Naive thymus-derived CD8-positive, alpha-beta T cell (primary cell): Measurements from ENCODE around the gene SERPINA1. TPM values are rescaled to one million over a fixed set of nuclear protein-coding genes. Genes with fewer than 3 reads are reported as not detected.
"Not testable (repeated sequence)": the region's sequence is repeated elsewhere in the genome, so short reads cannot be mapped to it uniquely, and the experiment has no call there.

Source experiments
- ATAC-seq, 2 donors: fragments of 150-1000 bp; cut with Tn5 transposase in 1 of 2; sonication (Bioruptor Pico), chemical (Tn5 transposase) in 1 of 2; 1 replicate in 1 of 2; 2 replicates in 1 of 2; pipeline ENCODE4 v1.10.0; 2021; ENCODE audit warnings: mild to moderate bottlenecking in 2 of 2, moderate library complexity in 2 of 2
- POLR2A ChIA-PET: fragments of 350-600 bp; sonication (Branson Sonifier 250); formaldehyde crosslinking; loops from one replicate; lab custom pipeline; 2021; ENCODE audit warnings: antibody characterized with exemption; lab: Charles Lee
- DNase-seq, 10 donors: peaks; one replicate each; pipeline versions ENCODE4 v3.0.0 to v3.0.0-alpha.2; 2020 to 2022
- H3K27ac Mint-ChIP-seq, 10 donors: one replicate each; pipeline ENCODE4 v1.8.0; 2020 to 2022; ENCODE audit warnings: mild to moderate bottlenecking in 10 of 10, mixed read lengths in 10 of 10, moderate library complexity in 4 of 10, inconsistent platforms in 1 of 10
- H3K27me3 Mint-ChIP-seq, 5 donors: one replicate each; pipeline ENCODE4 v1.8.0; 2021 to 2022; ENCODE audit warnings: mixed read lengths in 5 of 5
- H3K36me3 Mint-ChIP-seq, 3 donors: one replicate each; pipeline ENCODE4 v1.8.0; 2020 to 2022; ENCODE audit warnings: mixed read lengths in 3 of 3, mild to moderate bottlenecking in 2 of 3, inconsistent platforms in 1 of 3
- H3K4me1 Mint-ChIP-seq, 4 donors: one replicate each; pipeline ENCODE4 v1.8.0; 2021 to 2022; ENCODE audit warnings: mixed read lengths in 4 of 4
- H3K4me3 Mint-ChIP-seq, 10 donors: one replicate each; pipeline ENCODE4 v1.8.0; 2020 to 2022; ENCODE audit warnings: mild to moderate bottlenecking in 10 of 10, mixed read lengths in 10 of 10, moderate library complexity in 6 of 10, inconsistent platforms in 1 of 10
- H3K9me3 Mint-ChIP-seq, 9 donors: one replicate each; pipeline ENCODE4 v1.8.0; 2020 to 2022; ENCODE audit warnings: mixed read lengths in 9 of 9, mild to moderate bottlenecking in 3 of 9, inconsistent platforms in 1 of 9, moderate library complexity in 1 of 9
- polyA plus RNA-seq, 3 donors: library from polyadenylated mRNA; unstranded; fragments of 300-500 nt; fragmentation: Illumina TruSeq; gene quantifications; one replicate each; pipeline ENCODE4 v1.2.3, GENCODE V29; 2021
- total RNA-seq, 8 experiments: library from RNA in 2 of 8; stranded (reverse) in 2 of 8; gene quantifications; one replicate each; pipeline ENCODE4 v1.2.3 and lab custom pipeline; 2021 to 2026

Gene SERPINA1
- total RNA-seq, result not detected
- 1 to 10 TPM in 1 of 3 donors, under 1 TPM in 1, not detected in 1; 0.64 to 1.6 TPM for polyA plus RNA-seq
- total RNA-seq (lab: John Stamatoyannopoulos, UW), result 0 to 0.25 (median 0) reads per million in 6 experiments

GRCh38 chr14:94388384-94389103, at the start of gene SERPINA1:
Gene SERPINA1, minus strand, starts transcription at chr14:94388602. Its CDS starts 5,365 bp downstream, at chr14:94383237.
- POLR2A ChIA-PET, result no interaction called here
- peak within 1 kb of the TSS in 2 of 10 donors; percentile 21 to 56 for H3K27ac Mint-ChIP-seq
- H3K4me3 Mint-ChIP-seq, result peak within 1 kb of the TSS in 1 of 10 donors; percentile 42

GRCh38 chr14:94428610-94429009, 40.2 kb upstream of the SERPINA1 start:
- H3K9me3 Mint-ChIP-seq, result peaks cover 0 to 5% (median 2%) of the 10 kb centered on the region in 9 donors
- no peak overlapping the region for H3K27ac Mint-ChIP-seq
- POLR2A ChIA-PET, result no interaction called here

More at GRCh38 chr14:94388384-94389103, at the start of gene SERPINA1:
- Mint-ChIP-seq H3K4me1 (peaks cover 5 to 32% (median 17%) of the 10 kb centered on the region in 4 donors), H3K27me3 (no peaks in the 10 kb centered on the region), H3K9me3 (no peaks in the 10 kb centered on the region), H3K36me3 (no peaks in the 10 kb centered on the region)
- ATAC-seq (no peak), DNase-seq (no peak)

GRCh38 chr14:94427016-94427613, 38.7 kb upstream of the SERPINA1 start:
- no peak overlapping the region for H3K4me3 Mint-ChIP-seq
- H3K36me3 Mint-ChIP-seq, result peaks cover 0 to 8% (median 2%) of the 10 kb centered on the region in 3 donors
- H3K27ac Mint-ChIP-seq, result no peak overlapping the region
- POLR2A ChIA-PET, result no interaction called here
- ATAC-seq (no peak), DNase-seq (no peak)
- peaks cover 21 to 54% (median 22%) of the 10 kb centered on the region in 5 donors for H3K27me3 Mint-ChIP-seq
- peaks cover 0 to 5% (median 2%) of the 10 kb centered on the region in 9 donors for H3K9me3 Mint-ChIP-seq
- H3K4me1 Mint-ChIP-seq, result peaks cover 0 to 3% (median 0%) of the 10 kb centered on the region in 4 donors

More at GRCh38 chr14:94428610-94429009, 40.2 kb upstream of the SERPINA1 start:
- H3K36me3 Mint-ChIP-seq, result peaks cover 0 to 5% (median 2%) of the 10 kb centered on the region in 3 donors
- H3K4me1 Mint-ChIP-seq, result peaks cover 0 to 2% (median 0%) of the 10 kb centered on the region in 4 donors
- peaks cover 18 to 54% (median 26%) of the 10 kb centered on the region in 5 donors for H3K27me3 Mint-ChIP-seq
- no peak for ATAC-seq
- DNase-seq, result no peak
- H3K4me3 Mint-ChIP-seq, result no peak overlapping the region

GRCh38 chr14:94426526-94426925, 38.1 kb upstream of the SERPINA1 start:
- POLR2A ChIA-PET, result no interaction called here
- H3K36me3 Mint-ChIP-seq, result peaks cover 0 to 9% (median 2%) of the 10 kb centered on the region in 3 donors
- ATAC-seq, result no peak
- H3K9me3 Mint-ChIP-seq, result peaks cover 0 to 5% (median 3%) of the 10 kb centered on the region in 9 donors
- H3K27me3 Mint-ChIP-seq, result peaks cover 18 to 56% (median 24%) of the 10 kb centered on the region in 5 donors
- H3K27ac Mint-ChIP-seq, result no peak overlapping the region
- DNase-seq, result no peak
- H3K4me3 Mint-ChIP-seq, result no peak overlapping the region
- peaks cover 0 to 3% (median 0%) of the 10 kb centered on the region in 4 donors for H3K4me1 Mint-ChIP-seq

- no peak overlapping the region for H3K4me3 Mint-ChIP-seq
- peaks cover 19 to 64% (median 28%) of the 10 kb centered on the region in 5 donors for H3K27me3 Mint-ChIP-seq
- ATAC-seq (no peak), DNase-seq (no peak)
- peaks cover 0 to 10% (median 4%) of the 10 kb centered on the region in 9 donors for H3K9me3 Mint-ChIP-seq
- no peak overlapping the region for H3K27ac Mint-ChIP-seq
- H3K4me1 Mint-ChIP-seq, result peaks cover 0 to 2% (median 0%) of the 10 kb centered on the region in 4 donors
- POLR2A ChIA-PET, result no interaction called here
- peaks cover 0 to 13% (median 2%) of the 10 kb centered on the region in 3 donors for H3K36me3 Mint-ChIP-seq
These were observed 36.0 kb upstream of the SERPINA1 start for GRCh38 chr14:94424371-94424770.

GRCh38 chr14:94423453-94424056, 35.2 kb upstream of the SERPINA1 start:
- Mint-ChIP-seq H3K27me3 (peaks cover 19 to 61% (median 26%) of the 10 kb centered on the region in 5 donors), H3K36me3 (peaks cover under 1 to 17% (median 2%) of the 10 kb centered on the region in 3 donors), H3K27ac (no peak overlapping the region), H3K4me3 (no peak overlapping the region), H3K9me3 (peaks cover 0 to 11% (median 5%) of the 10 kb centered on the region in 9 donors), H3K4me1 (peaks cover 0 to 2% (median 0%) of the 10 kb centered on the region in 4 donors)
- no peak for DNase-seq
- no peak for ATAC-seq
- POLR2A ChIA-PET, result no interaction called here

GRCh38 chr14:94421316-94421715, 32.9 kb upstream of the SERPINA1 start:
- ATAC-seq, result no peak
- Mint-ChIP-seq H3K27ac (peak overlapping the region in 1 of 10 donors; percentile 49), H3K4me3 (no peak overlapping the region), H3K36me3 (peaks cover 2 to 25% (median 4%) of the 10 kb centered on the region in 3 donors), H3K4me1 (peaks cover 0 to 2% (median 0%) of the 10 kb centered on the region in 4 donors), H3K27me3 (peaks cover 18 to 64% (median 34%) of the 10 kb centered on the region in 5 donors), H3K9me3 (peaks cover 1 to 19% (median 12%) of the 10 kb centered on the region in 9 donors)
- POLR2A ChIA-PET, result no interaction called here
- DNase-seq, result no peak

- H3K4me1 Mint-ChIP-seq, H3K27ac Mint-ChIP-seq, ATAC-seq, H3K4me3 Mint-ChIP-seq, POLR2A ChIA-PET, DNase-seq: not testable (repeated sequence)
- peaks cover 4 to 41% (median 16%) of the 10 kb centered on the region in 9 donors for H3K9me3 Mint-ChIP-seq
- H3K27me3 Mint-ChIP-seq, result peaks cover 18 to 56% (median 19%) of the 10 kb centered on the region in 5 donors
- peaks cover 2 to 30% (median 4%) of the 10 kb centered on the region in 3 donors for H3K36me3 Mint-ChIP-seq
These were observed 29.2 kb upstream of the SERPINA1 start for GRCh38 chr14:94417497-94418205.

- peaks cover 2 to 24% (median 4%) of the 10 kb centered on the region in 3 donors for H3K36me3 Mint-ChIP-seq
- H3K27me3 Mint-ChIP-seq, result peaks cover 12 to 51% (median 26%) of the 10 kb centered on the region in 5 donors
- no peak for DNase-seq
- H3K9me3 Mint-ChIP-seq, result peaks cover 4 to 66% (median 24%) of the 10 kb centered on the region in 9 donors
- POLR2A ChIA-PET, result no interaction called here
- H3K4me1 Mint-ChIP-seq, result no peaks in the 10 kb centered on the region
- ATAC-seq, result no peak
- no peak overlapping the region for H3K27ac Mint-ChIP-seq
- no peak overlapping the region for H3K4me3 Mint-ChIP-seq
These were observed 24.6 kb upstream of the SERPINA1 start for GRCh38 chr14:94412671-94413638.

- H3K9me3 Mint-ChIP-seq, result peaks cover 4 to 75% (median 24%) of the 10 kb centered on the region in 9 donors
- no peak overlapping the region for H3K27ac Mint-ChIP-seq
- H3K36me3 Mint-ChIP-seq, result peaks cover 2 to 27% (median 4%) of the 10 kb centered on the region in 3 donors
- H3K27me3 Mint-ChIP-seq, result peaks cover 12 to 48% (median 24%) of the 10 kb centered on the region in 5 donors
- POLR2A ChIA-PET, result no interaction called here
- no peak for DNase-seq
- no peaks in the 10 kb centered on the region for H3K4me1 Mint-ChIP-seq
- ATAC-seq, result no peak
- H3K4me3 Mint-ChIP-seq, result no peak overlapping the region
These were observed 23.2 kb upstream of the SERPINA1 start for GRCh38 chr14:94411638-94412037.

GRCh38 chr14:94409430-94409829, 21.0 kb upstream of the SERPINA1 start:
- peaks cover 8 to 30% (median 19%) of the 10 kb centered on the region in 5 donors for H3K27me3 Mint-ChIP-seq
- DNase-seq, H3K27ac Mint-ChIP-seq, H3K4me1 Mint-ChIP-seq, ATAC-seq, POLR2A ChIA-PET, H3K4me3 Mint-ChIP-seq: not testable (repeated sequence)
- H3K9me3 Mint-ChIP-seq, result peaks cover 0 to 71% (median 18%) of the 10 kb centered on the region in 9 donors
- H3K36me3 Mint-ChIP-seq, result peaks cover 0 to 22% (median 4%) of the 10 kb centered on the region in 3 donors
